GM18519 (cell line): ENCODE data around the gene PJA1.
A peak's percentile ranks its signal among the peaks of the same experiment; 100 is the strongest.

Experiments used
- ATAC-seq: cut with Tn5 transposase; IDR thresholded peaks from one replicate; pipeline ENCODE4 v1.9.1; 2021; ENCODE audit warnings: mild to moderate bottlenecking, moderate library complexity; ENCODE audit not compliant: unreplicated experiment, low FRiP score

The PJA1 gene

DNA sequence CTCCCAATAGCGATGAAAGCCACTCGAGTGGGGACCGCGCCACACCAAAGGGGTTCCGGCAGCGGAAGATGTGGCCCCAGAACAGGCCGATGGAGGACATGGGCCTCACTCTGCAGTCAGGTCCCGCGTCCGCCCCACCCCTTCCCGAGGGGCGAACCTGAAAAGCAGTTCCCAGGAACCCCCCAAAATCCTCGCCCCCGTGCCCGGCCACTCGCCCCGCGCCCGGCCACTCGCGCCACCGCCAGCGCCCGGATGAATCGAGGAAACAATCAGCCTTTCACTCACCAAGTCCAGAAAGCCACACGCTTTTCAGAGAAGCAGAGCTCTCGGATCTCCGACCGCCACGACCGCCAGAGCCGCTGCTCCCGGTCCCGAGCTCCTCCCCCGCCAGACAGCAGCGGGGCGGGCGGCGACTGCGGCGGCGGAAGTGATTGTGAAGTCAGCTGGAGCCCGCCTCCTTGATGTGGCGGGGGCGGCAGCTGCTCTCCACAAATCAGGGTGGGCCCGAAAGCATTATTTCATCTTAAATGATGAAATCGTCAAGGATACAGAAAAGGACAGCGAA lies at the start of gene PJA1:
Gene PJA1, minus strand, starts transcription at position 367 of the 565 bp plus-strand sequence. CDS start 2,380 bp downstream, outside the sequence.
- ATAC-seq = peak; percentile 79

GRCh38 chrX:69214463-69214862 lies 49.2 kb upstream of the PJA1 start:
- ATAC-seq = no peak

DNA sequence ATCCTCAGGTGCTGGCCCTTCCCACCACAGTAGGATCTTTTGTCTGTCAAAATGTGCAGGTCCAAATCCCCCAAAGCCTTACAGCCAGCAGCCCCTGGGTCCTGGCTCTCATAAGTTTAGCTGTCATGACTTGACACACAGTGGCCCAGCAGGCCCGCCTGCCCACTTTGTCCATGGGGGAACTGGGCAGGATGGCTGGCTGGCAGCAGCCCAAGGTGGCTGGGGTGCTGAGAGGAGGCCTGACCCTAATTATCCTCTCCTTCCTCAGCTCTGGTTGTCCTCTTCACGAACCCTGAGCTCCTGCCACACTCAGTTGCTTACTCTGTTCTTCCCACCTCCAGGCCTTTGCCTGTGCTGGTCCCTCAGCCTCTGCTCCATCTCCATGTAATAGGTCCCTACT lies 46.4 kb upstream of the PJA1 start:
- no peak for ATAC-seq

DNA sequence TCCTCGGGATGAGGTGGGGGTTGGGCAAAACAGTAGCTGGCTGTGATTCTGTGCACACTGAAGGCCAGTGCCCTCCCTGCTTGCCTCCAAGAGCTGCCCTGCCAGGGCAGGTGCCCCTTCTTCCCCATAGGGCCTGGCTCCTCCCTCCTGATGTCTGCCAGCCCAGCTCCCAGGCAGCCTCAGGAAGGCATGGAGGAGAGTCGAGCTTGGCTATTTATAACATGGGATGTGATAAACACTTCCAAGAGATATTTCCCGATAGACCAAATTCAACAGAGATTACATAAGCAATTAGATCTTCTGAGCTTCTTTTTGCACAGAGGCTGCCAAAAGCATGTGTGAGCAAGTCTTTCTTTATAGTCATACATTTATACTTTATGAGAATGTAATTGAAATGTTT lies 45.3 kb upstream of the PJA1 start:
- ATAC-seq = no peak

GRCh38 chrX:69207216-69207615 lies 42.0 kb upstream of the PJA1 start:
- no peak for ATAC-seq

DNA sequence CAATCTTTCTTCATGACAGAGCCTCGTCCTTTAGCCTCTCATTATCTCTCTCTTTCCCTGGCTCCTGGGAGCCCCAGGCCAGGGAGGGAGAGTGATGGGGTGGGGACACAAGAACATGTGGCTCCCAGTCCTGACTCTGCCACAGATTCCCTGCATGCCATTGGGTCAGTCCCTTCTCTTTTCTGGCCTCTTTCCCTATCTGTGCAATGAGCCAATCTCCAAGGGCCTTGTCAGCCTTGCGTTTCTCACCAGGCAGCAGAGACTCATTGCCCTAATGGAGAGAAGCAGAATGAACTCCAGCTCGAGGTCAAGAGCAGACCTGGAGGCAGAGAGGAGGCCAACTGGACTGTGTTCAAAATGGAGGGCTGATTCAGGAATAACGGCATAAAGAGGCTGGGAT lies 38.4 kb upstream of the PJA1 start:
- no peak for ATAC-seq

DNA sequence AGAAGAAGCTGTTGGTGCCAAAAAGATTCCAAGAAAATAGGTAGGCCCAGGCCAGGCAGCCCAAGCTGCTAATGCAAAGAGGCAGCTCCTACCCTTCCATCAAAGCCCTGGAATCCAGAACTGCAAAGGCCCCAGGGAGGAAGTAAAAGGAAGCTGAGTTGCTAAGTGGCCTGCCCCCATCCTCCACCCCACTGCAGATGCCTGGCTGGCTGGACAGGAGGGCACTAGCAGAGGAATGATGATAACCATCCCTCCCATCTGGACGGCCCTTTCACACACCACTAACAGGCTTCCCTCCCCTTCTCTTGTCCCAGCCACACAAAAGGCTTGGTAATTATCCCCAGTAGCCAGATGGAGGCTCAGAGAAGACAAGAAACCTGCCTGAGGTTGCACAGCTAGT lies 32.4 kb upstream of the PJA1 start:
- ATAC-seq = no peak

DNA sequence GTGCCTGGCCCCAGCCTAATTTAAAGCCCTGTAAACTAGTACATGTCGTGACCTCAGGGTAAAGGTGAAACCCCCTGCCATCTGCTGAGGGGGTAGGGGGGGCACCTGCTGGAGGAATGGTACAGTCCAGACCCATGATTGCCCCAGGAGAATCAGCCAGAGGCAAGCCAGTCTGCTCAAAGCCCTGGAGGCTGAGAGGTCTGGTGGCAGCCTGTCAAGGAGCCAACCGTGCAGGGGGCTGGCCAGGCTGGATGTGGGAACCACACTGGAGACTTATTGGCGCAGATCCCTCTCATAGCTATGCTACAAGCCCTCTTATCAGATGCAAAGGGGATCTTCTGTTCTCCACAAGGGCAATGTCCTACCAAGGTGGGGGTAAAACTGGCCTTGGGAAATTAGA lies 31.4 kb upstream of the PJA1 start:
- ATAC-seq = no peak

- ATAC-seq = no peak
Measured at GRCh38 chrX:69195810-69196209, 30.6 kb upstream of the PJA1 start.

DNA sequence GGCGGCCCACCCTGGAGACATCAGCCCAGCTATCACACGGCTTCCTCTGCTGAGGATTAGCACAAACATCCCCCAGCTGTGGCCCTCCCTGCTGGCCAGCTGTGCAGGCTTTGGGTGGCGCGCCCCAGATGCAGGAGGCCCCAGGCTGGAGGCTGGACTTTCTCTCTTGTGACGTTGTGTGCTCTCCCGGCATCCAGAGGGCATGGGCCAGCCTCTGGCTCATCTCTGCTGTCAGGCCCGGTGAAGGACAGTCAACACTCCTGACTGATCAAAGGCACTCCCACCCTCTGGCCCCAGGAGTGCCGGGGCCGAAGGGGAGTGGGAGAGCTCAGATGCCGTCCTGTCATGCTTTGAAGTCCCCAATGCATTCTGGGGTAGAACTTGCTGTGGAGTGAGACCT lies 29.9 kb upstream of the PJA1 start:
- no peak for ATAC-seq

- no peak for ATAC-seq
Measured at GRCh38 chrX:69192603-69193002, 27.4 kb upstream of the PJA1 start.

- no peak for ATAC-seq
Measured at GRCh38 chrX:69189576-69190371, 24.5 kb upstream of the PJA1 start.

DNA sequence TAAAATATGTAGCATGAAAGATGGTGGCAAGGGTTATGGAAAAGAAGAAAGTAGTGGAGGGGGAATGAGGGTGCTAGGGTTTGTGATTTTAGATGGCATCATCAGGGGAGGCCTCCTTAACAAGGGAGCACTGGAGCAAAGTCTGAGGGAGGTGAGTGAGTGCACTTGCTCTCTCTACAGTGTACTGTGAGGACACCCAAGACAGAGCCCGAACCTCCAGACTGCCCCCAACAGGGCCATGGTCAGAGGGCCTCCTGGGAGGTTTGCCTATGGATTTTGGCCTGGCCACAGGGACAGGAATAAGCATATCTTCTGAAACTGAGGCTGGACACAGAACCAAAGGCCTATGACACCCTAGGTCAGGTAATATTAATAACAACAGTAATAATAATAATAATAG lies 21.4 kb upstream of the PJA1 start:
- no peak for ATAC-seq

- no peak for ATAC-seq
Measured at GRCh38 chrX:69185886-69186285, 20.6 kb upstream of the PJA1 start.

DNA sequence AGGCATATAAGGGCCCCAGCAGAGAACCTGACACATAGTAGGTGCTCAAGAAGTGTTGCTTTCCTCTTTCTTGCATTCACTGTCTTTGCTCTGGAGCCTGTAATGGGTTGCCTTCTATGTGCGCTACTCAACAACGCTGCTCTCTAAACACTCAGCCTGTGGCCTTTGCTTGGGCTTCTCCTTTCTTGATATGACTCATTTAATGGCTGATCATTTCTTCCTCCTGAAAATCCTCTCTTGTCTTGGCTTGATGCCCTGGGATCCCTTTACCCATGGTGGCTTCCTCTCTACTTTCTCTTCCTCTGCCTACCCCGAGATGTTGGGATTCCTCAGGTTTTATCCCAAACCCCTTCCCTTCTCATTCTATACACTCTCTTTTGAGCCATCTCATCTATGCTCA lies 19.9 kb upstream of the PJA1 start:
- ATAC-seq = no peak

- no peak for ATAC-seq
Measured at GRCh38 chrX:69182818-69183380, 17.6 kb upstream of the PJA1 start.

GRCh38 chrX:69179380-69179911 lies 14.2 kb upstream of the PJA1 start:
- no peak for ATAC-seq

DNA sequence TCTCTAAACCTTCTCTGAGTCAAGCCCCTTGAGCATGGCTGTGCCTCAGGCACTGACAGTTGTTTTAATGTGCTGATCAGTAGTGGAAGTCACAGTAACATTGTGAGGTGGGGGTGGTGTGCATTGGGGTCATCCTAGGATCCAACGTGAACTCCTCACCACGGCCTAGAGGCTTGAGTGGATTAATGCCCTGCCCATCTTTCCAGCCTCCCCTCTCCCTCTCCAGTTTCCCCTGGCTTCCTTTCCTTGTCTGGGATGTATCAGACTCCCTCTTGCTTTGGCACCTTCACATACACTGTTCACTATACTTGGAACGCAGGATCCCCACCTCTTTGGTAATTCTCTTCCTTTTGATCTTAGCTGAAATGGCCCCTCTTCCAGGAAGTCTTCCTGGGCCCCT lies 13.3 kb upstream of the PJA1 start:
- no peak for ATAC-seq

GRCh38 chrX:69177511-69178162 lies 12.4 kb upstream of the PJA1 start:
- ATAC-seq = no peak

- no peak for ATAC-seq
Measured at GRCh38 chrX:69176053-69176452, 10.8 kb upstream of the PJA1 start.

DNA sequence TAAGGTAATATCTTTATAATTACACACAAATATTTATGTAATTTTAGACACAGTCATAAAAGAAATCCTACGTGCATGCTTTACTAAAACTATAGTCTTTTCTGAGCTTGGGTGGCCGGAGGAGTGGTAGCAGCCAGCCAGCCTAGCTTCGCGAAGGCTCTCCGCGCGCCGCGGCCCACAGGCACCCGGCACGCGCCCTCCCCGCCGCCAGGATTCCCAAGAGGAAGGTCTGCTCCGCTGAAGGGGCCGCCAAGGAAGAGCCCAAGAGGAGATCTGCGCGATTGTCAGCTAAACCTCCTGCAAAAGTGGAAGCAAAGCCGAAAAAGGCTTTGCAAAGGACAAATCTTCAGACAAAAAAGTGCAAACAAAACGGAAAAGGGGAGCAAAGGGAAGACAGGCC lies 8.7 kb upstream of the PJA1 start:
- ATAC-seq = no peak
